NCI-H128 (cell line): ENCODE measurements around the gene DDX54.
A peak's percentile ranks its signal among the peaks of the same experiment; 100 is the strongest.
"Not testable (repeated sequence)": the region's sequence is repeated elsewhere in the genome, so short reads cannot be mapped to it uniquely, and the experiment has no call there.

Experiments used
- DNase-seq: peaks from one replicate; lab custom pipeline; 2025; ENCODE audit not compliant: unreplicated experiment; lab: John Stamatoyannopoulos, UW

The DDX54 gene

GRCh38 chr12:113221181-113221996, 36.1 kb upstream of the DDX54 start, which contains the start of gene TPCN1:
TPCN1 (plus strand) TSS chr12:113221464; CDS start chr12:113226853, 5,389 bp downstream.
- DNase-seq = peak; percentile 100

GRCh38 chr12:113220593-113221180, 35.4 kb upstream of the DDX54 start:
- DNase-seq = no peak

- no peak for DNase-seq
Observed at GRCh38 chr12:113216027-113216426, 30.7 kb upstream of the DDX54 start.

GRCh38 chr12:113214895-113215400, 29.7 kb upstream of the DDX54 start:
- DNase-seq = no peak

- DNase-seq = no peak
Observed at GRCh38 chr12:113211160-113211559, 25.9 kb upstream of the DDX54 start.

GRCh38 chr12:113208041-113208934, 23.0 kb upstream of the DDX54 start:
- DNase-seq = no peak

GRCh38 chr12:113207613-113208040, 22.3 kb upstream of the DDX54 start:
- no peak for DNase-seq

- not testable (repeated sequence) for DNase-seq
Observed at GRCh38 chr12:113206802-113207201, 21.5 kb upstream of the DDX54 start.

GRCh38 chr12:113204804-113205203, 19.5 kb upstream of the DDX54 start:
- no peak for DNase-seq

- DNase-seq = no peak
Observed at GRCh38 chr12:113203852-113204760, 18.8 kb upstream of the DDX54 start.

GRCh38 chr12:113202300-113203075, 17.2 kb upstream of the DDX54 start:
- no peak for DNase-seq

GRCh38 chr12:113201187-113202177, 16.2 kb upstream of the DDX54 start:
- no peak for DNase-seq

- no peak for DNase-seq
Observed at GRCh38 chr12:113200021-113200797, 14.9 kb upstream of the DDX54 start.

GRCh38 chr12:113198296-113198695, 13.0 kb upstream of the DDX54 start:
- no peak for DNase-seq

GRCh38 chr12:113197518-113198077, 12.3 kb upstream of the DDX54 start:
- DNase-seq = no peak

GRCh38 chr12:113196990-113197389, 11.7 kb upstream of the DDX54 start:
- DNase-seq = no peak

- DNase-seq = no peak
Observed at GRCh38 chr12:113196582-113196981, 11.3 kb upstream of the DDX54 start.
